Kasumi-1 (cell line): ENCODE data around the gene FAM200B.
"Not testable (repeated sequence)": the region's sequence is repeated elsewhere in the genome, so short reads cannot be mapped to it uniquely, and the experiment has no call there.

Experiments
- DNase-seq, 2 experiments: peaks; one replicate each; lab custom pipeline; 2025; lab: John Stamatoyannopoulos, UW

FAM200B gene

DNA sequence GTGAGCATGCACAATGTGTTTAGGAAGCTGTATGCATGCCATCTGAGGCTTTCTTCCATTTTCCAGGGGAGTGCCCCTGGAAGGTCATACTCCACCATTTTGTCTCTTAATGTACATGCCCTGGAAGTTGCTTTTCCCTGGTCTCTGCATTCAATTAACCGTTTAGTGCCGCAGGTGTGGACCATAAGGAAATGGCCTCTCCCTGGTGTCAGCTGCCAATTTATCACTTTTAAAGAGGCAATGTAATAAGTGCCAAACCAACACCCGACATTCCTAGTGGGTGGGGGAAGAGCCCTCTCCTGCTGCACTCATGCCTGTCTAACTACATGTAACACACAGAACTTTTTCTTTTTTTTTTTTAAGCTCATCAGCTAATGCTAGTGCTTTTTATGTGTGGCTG lies 14.1 kb downstream of the FAM200B start:
- no peak for DNase-seq

DNA sequence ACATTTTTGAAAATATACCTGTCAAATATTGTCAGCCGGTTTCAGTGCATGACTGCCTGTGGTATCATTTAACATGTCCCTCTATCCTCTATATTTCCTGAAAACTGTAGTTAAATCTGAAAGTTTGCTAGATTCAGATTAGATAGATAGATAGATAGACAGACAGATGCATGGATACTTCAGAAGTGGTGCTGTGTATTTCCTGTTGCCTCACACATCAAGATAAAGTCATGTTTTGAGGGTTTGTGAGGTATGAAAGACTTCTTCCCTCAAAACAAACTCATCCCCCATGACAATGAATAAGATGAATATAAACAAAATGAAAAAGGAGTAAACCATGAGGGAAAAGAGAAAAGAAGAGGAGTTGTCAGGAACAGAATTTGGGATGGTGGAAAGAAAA lies 15.2 kb downstream of the FAM200B start:
- no peak for DNase-seq

DNA sequence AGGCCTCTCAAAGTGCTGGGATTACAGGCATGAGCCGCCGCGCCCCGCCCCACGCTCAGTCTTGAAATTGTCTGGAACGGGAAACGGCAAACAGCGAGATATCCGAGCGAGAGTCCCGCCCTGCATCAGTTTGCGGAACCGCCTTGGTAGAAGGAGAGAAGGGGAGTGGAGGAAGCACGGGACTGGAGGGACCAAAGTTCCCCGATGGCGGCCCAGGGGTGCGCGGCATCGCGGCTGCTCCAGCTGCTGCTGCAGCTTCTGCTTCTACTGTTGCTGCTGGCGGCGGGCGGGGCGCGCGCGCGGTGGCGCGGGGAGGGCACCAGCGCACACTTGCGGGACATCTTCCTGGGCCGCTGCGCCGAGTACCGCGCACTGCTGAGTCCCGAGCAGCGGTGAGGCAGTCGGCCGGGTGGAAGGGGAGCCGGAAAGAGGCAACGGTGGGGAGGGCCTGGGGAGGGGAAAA lies 21.3 kb downstream of the FAM200B start, which contains the start of gene BST1:
BST1 (plus strand) TSS at position 125 of the 463 bp plus-strand sequence; CDS start at position 205, 80 bp downstream.
- DNase-seq: peak; percentile 65 to 87

DNA sequence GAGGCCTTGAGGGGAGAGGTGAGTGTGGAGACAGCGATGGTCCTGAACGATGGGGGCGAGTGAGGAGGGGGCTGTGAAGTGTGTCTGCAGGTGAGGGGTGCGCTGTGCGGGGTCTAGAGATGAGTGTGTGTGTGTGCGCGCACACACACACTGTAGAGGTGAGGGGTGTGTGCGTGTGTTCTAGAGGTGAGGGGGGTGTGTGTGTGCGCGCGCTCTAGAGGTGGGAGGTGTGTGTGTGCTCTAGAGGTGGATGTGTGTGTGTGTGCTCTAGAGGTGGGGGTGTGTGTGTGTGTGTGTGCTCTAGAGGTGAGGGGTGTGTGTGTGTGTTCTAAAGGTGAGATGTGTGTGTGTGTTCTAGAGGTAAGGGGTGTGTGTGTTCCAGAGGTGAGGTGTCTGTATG lies 21.8 kb downstream of the FAM200B start:
- DNase-seq: no peak

DNA sequence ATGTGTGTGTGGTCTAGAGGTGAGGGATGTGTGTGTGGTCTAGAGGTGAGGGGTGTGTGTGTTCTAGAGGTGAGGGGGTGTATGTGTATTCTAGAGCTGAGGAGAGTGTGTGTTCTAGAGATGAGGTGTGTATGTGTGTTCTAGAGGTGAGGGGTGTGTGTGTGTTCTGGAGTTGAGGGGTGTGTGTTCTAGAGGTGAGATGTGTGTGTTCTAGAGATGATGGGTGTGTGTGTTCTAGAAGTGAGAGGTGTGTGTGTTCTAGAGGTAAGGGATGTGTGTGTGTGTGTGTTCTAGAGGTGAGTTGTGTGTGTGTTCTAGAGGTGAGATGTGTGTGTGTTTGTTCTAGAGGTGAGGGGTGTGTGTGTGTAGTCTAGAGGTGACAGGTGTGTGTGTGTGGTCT lies 22.5 kb downstream of the FAM200B start:
- DNase-seq: no peak

DNA sequence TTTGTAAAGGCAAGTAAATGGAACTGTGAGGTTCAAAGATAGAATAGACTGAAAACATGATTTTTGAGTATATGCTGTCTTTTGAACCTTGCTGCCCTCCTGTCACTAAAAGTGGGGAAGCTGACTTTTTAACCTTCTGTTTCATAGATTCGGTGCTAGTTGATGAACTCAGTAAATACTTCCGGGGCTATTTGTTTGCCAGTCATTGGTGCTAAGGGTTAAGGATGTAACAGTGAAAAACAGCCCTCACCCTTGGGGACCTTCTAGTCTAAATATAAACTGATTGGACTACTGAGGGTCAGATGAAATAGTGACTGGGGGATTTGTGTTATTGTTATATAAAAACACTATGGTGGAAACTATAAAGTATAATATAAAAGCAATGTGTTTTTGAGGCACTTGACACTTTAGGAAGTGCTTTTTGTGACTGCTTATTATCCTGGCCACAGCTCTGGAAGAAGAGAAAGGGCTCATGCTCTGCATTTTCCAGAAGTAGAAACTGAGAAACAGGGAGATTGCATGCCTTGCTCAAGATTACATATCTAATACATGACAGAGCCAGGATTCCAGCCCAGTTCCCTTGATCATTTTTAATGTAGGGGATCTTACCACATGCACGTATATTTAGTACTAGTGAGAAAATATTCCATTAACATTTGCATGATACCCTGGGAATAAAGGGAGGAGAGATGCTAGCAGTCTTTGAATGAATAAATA lies 25.2 kb downstream of the FAM200B start:
- DNase-seq: no peak

DNA sequence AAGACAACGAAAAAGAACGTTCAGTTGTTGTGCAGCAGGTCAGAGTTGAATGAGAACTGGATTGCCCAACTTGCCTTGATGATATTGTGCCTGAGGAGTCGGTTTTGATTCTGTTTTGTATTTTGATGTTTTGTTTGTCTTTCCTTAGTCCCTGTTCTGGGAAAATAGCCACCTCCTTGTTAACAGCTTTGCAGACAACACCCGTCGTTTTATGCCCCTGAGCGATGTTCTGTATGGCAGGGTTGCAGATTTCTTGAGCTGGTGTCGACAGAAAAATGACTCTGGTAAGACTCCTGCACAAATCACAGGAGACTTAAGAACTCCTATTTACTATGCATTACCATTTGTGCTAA lies 25.7 kb downstream of the FAM200B start:
- DNase-seq: no peak

DNA sequence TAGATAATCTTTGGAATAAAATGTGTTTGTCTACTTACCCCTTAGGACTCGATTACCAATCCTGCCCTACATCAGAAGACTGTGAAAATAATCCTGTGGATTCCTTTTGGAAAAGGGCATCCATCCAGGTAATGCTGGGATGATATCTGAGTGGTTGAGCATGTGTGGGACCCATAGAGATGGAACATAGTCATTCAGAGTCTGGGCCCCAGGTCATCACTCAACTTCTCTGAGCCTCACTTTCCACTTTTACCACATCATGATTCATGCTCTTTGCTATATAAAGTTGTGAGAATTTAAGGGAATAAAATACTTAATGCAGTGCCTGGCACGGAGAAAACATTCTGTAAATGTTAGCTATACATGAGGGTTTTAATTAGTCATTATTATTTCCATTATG lies 30.1 kb downstream of the FAM200B start:
- no peak for DNase-seq

DNA sequence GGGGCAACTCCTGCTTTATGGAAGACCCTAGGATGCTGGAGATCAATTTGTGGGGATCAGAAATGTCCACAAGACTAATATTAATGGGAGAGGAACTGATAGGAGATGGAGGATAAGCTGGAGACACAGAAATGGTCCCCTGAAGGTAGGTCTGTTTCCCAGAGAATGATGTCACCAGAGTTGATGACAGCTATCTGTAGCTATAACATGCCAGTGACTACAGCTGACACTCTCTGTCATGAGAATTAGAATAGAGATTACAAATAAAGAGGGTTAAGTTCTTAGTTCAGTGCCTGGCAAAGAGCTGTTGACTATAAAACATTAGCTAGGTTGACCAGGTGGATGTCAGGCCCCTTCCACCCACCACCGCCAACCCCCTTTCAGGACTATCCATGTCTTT lies 30.6 kb downstream of the FAM200B start:
- DNase-seq: no peak

DNA sequence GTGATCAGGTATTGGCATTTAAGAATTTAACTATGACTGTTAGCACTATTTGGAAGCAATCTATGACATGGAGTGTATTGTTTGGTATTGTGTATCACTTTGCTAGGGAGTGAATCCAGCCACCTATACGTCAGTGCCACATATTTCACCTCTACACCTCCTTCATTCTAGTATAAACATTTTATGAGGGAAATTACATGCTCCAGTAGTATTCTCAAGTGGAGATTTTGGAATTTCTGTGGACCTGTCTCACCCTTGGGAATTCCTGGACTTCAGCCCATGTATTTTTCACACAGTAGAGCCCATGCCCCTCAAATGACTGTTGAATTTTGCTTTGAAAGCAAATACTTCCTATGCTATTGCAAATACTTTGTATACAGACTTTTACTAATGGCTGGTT lies 32.5 kb downstream of the FAM200B start:
- DNase-seq: no peak

DNA sequence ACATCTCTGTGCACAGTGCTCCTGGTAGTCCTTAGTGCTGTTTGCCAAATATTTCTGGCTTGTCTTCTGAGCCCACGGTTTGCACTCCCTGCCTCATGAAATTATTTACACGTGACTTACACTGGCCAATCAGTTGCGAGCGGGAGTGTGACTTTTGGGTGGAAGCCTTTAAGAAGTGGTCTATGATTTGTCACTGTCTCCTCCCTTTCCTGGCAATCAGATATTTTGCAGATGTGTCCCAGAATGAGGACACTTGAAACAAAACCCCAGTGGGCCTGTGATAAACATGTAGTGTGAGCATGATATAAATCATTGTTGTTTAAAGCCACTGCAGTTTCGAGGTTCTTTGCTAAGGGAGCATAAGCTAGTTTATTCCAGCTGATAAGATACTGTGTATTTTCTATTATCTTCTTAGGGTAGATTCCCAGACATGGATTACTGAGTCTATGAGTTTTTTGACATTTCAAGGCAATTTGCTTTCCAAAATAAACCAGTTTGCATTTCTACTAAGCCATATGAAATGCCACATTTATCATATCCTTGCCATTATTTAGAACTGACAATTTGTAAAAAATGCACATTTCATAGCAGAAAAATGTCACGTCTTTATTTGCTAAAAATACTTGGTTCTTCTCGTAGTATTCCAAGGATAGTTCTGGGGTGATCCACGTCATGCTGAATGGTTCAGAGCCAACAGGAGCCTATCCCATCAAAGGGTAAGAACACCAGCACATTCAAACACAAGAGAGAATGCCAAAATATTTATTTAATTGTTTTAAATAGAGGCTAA lies 33.2 kb downstream of the FAM200B start:
- no peak for DNase-seq

DNA sequence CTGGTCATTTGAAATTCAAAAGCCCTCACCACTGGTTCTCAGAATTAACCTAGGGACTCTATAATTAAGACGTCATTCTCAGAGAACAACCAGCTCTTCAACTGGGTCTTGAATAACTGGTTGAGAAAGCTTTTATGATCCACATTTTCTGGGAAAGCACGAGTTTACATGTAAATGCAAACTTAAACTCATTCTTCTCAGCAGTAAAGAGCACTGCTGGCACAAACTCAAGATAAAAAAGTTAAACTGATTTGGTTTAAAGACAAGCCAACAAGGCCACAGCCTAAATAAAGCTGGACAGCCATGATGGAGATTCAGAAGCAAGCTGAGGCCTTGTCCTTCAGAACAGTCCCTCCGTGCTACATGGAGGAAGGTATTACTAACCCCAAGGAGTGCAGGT lies 34.5 kb downstream of the FAM200B start:
- DNase-seq: no peak

DNA sequence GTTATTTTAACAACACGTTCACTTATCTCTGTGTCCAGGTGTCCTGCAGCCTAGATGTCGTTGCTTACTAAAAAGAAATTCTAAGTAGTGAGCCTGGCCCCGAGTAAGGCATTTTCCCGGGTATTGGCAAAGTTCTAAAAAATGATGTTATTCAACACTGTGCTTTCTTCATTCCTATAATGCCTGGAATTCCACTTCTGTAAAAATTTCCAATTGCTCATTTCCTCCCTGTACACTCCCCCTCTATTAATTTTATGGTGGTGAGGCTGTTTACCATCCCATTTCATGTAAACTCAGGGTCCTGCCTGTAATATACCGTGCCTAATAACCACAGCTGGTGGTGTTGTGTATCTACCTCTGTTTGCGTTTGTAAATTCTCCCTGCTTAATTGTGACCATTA lies 35.5 kb downstream of the FAM200B start:
- no peak for DNase-seq

DNA sequence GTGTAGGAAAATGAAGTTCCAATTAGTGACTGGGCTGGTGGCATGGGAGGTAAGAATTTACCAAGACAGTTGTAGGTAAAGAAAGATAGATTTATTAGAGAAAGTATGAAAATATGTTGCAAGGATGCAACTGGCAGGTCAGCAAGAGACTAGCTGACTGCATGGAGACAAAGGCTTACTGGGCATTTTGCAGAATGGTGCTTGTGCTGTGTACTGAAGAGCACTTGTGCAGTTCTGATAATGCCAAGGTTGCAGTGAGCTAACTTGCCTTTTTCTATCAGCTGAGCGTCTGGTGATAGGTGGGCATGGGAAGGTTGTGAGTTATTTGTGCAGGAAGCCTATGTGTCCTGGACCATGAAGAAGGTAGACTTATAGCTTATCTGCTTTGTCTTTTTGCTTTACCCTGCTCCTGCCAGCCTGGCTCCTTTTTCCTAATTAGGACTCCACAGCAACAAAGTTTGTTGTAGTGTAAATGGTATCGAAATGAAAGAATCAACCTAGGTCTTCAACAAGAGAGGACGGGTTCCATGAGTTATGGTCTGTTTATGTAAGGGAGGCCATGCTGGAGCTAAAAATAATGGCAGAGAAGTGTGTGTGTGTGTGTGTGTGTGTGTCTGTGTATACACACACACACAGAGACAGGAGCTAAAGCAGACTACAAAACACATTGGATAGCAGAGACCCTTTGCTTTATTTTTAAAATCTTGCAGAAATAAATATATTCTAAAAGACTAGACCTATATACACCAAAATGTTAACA lies 36.2 kb downstream of the FAM200B start:
- DNase-seq: no peak

DNA sequence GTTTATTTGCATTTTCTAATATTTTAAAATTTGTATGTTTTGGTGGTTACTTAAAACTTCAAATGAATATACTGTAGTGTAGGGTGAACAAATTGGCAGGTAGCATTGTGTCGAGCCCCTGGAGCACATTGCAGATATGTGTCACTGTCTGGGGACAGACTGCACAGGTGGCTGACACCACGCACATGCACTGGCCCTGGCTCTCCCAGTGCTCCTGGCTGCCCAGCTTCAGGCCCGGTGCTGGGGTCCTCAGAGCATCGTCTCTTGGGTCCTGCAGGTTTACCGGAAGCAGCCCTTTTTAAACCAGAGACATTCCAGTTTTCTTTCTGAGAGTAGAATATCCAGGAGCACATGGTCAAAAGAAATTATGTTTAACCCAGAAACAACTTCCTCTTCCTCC lies 36.8 kb downstream of the FAM200B start:
- no peak for DNase-seq

DNA sequence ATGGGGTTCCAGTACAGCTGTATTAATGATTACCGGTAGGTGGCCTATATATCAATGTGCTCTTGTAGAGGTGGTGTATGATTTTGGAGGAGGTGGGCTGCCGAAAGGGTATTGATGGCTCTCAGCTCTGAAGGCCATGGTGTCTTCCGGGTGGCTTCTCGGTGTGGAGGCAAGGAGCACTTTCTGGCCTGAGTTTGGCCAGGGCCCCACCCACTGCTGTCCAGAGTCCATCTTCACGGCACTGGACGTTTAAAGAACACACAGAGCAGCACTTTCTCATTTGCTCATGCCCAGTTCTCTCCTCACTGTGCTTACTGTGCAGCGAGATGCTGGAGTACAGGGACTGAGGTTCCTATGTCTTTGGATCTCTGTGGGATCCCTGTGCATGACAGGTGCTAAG lies 37.3 kb downstream of the FAM200B start:
- no peak for DNase-seq

DNA sequence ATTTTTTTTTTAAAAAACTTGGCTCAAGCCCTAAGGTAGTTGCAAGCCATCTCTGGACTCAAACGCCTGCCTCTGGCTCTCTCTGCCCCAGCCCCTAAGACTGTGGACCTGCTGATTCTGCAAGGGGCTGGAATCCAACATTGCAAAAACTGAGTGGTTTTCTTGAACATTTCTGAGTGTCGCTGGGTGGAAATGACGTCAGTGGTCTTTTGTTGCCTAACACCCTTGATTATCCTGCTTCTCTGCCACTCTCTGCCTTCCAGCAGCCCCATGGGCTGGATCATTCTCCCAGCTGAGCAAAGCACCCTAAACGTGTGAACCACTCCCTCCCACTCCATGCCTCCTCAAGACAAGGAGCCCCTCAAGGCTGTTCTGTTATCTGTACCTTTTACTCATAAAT lies 37.9 kb downstream of the FAM200B start:
- peak; percentile 3 to 19 for DNase-seq

DNA sequence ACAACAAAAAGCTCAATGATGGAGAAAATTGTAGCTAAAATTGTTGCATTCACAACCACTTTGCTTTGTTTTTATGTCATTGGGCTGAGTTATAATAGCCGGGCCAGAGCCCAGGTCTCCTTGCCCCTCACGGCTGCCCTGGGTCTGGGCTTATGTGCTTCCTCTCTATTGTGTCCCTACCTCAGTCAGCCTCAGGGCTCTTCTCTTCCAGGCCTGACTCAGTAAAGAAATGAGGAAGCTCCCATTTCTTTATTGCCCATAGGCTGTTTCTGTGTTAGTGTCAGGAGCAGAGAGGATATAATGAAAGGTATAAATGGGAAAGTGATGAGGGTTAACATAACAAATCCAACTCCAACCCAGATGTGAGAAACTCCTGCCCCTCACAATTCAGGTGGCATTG lies 39.2 kb downstream of the FAM200B start:
- DNase-seq: peak; percentile 29 to 44

DNA sequence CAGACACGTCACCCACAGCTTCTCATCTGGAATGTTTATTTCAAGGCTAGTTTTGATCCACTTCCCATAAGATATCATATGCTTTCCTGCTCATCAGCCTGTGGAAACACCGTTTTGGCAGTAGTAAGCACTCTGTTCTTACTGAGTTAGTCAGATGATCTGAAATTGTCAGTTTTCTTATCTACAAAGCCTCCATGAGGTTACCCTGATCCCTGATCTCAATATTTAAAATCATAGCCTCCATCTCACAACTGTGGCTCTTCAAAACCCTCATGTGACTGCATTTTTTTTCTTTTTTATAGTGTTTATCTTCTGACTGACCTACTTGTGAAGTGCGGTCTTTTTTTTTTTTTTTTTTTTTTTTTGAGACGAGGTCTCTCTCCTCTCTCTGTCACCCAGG lies 44.0 kb downstream of the FAM200B start:
- no peak for DNase-seq

DNA sequence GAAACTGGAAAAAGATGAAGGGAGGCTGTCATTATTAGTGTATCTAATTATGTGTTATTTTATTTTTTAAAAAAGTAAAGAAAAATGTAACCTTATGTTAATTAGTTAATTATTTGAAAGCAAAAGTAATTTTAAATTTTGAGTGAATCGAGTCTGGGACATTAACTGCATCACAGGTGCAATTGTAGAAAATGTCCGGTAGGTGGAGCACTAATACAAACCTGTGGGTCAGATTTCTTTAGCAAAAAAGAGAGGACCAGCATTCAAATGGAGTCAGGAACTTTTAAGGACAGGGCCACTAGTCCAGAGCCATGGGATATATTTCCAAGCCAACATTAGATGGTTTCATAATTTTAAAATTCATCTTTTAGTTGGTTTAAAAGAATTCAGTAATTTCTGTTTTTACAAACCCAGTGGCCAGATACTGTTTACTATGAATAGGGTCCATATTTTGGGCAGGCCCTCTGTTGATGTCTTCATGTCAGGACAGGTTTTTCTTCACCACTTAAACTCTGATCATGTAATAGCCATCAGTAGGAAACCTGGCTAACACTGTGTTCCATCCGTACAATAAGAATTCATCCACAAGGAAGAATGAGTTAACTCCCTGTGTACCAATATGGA lies 48.4 kb downstream of the FAM200B start:
- peak; percentile 44 to 81 for DNase-seq

DNA sequence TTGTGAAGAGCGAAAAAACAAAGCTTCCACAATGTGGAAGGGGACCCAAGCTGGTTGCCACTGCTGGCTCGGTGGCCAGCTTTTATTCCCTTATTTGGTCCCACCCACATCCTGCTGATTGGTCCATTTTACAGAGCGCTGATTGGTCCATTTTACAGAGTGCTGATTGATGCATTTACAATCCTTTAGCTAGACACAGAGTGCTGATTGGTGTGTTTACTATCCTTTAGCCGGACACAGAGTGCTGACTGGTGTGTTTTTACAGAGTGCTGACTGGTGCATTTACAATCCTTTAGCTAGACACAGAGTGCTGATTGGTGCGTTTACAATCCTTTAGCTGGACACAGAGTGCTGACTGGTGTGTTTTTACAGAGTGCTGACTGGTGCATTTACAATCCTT lies 51.4 kb downstream of the FAM200B start:
- not testable (repeated sequence) for DNase-seq

DNA sequence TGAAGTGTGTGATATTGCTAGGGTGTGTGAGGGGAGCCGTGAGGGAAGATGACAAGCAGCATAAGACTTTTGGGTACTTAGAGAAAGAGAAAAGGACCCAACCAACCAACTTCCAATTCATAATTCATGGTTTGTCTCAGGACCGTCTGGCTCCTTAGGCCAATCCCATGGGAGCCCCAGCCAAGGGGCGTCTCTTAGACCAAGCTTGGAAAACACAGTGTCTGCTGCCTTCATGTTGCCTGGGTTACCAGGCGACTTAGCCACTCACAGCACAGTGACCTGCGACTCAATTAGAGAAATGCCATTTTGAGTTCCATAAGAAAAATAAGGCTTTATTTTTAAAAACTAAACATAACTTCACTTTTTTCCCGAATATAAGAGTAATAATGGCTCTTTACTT lies 53.9 kb downstream of the FAM200B start:
- no peak for DNase-seq
